Measurements from ENCODE around the gene NTPCR.

GRCh38 chr1:233027046-233027445 lies 76.6 kb downstream of the NTPCR start:
- TF ChIP-seq, protein P1, sequence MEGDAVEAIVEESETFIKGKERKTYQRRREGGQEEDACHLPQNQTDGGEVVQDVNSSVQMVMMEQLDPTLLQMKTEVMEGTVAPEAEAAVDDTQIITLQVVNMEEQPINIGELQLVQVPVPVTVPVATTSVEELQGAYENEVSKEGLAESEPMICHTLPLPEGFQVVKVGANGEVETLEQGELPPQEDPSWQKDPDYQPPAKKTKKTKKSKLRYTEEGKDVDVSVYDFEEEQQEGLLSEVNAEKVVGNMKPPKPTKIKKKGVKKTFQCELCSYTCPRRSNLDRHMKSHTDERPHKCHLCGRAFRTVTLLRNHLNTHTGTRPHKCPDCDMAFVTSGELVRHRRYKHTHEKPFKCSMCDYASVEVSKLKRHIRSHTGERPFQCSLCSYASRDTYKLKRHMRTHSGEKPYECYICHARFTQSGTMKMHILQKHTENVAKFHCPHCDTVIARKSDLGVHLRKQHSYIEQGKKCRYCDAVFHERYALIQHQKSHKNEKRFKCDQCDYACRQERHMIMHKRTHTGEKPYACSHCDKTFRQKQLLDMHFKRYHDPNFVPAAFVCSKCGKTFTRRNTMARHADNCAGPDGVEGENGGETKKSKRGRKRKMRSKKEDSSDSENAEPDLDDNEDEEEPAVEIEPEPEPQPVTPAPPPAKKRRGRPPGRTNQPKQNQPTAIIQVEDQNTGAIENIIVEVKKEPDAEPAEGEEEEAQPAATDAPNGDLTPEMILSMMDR (conservative IDR thresholded peaks at IDR 0.05) = no peak
- TF ChIP-seq EZH2 (IDR thresholded peaks at IDR 0.05; ENCODE audit: low read depth) = no peak

Measured in PC-9 (cell line).